Stimulated activated CD8-positive, alpha-beta memory T cell treated with anti-CD3 and anti-CD28 coated beads, Interleukin-4, amount 100 ng/mL, for 4 hours (primary cell): ENCODE measurements around the gene SHTN1.

ENCODE experiments used
- DNase-seq, 2 donors: peaks; one replicate each; pipeline ENCODE4 v3.0.0-alpha.2; 2020; ENCODE audit warnings: low read depth in 2 of 2, low spot score in 1 of 2

Gene SHTN1

GRCh38 chr10:116836902-116837523 lies 168.0 kb downstream of the SHTN1 start:
- no peak for DNase-seq

- no peak for DNase-seq
Observed at GRCh38 chr10:116836083-116836482, 168.9 kb downstream of the SHTN1 start.

- no peak for DNase-seq
Observed at GRCh38 chr10:116835658-116836057, 169.3 kb downstream of the SHTN1 start.

- DNase-seq: no peak
Observed at GRCh38 chr10:116833986-116834985, 170.7 kb downstream of the SHTN1 start.

GRCh38 chr10:116831790-116832189 lies 173.2 kb downstream of the SHTN1 start:
- DNase-seq: no peak
